ENCODE data around the gene URI1.

Gene URI1

GRCh38 chr19:29992233-29992867 lies 50.3 kb downstream of the URI1 start:
- no peak for TF ChIP-seq CTCF (IDR thresholded peaks at IDR 0.05; ENCODE audit: extremely low read depth, insufficient read depth, missing control alignments)
- in situ Hi-C loops (cut with MboI; ENCODE audit: low pct_unique_long_range_greater_than_20kb, low sequenced_read_pairs, unreplicated experiment), result no loop called here
- DNase-seq (ENCODE audit: low spot score), result no peak

GRCh38 chr19:29999490-29999889 lies 57.5 kb downstream of the URI1 start:
- no peak for DNase-seq (ENCODE audit: low spot score)
- in situ Hi-C loops (cut with MboI; ENCODE audit: low pct_unique_long_range_greater_than_20kb, low sequenced_read_pairs, unreplicated experiment), result no loop called here
- no peak for TF ChIP-seq CTCF (IDR thresholded peaks at IDR 0.05; ENCODE audit: extremely low read depth, insufficient read depth, missing control alignments)

- in situ Hi-C loops (cut with MboI; ENCODE audit: low pct_unique_long_range_greater_than_20kb, low sequenced_read_pairs, unreplicated experiment), result no loop called here
- DNase-seq (ENCODE audit: low spot score), result no peak
- TF ChIP-seq CTCF (IDR thresholded peaks at IDR 0.05; ENCODE audit: extremely low read depth, insufficient read depth, missing control alignments), result no peak
Observed at GRCh38 chr19:30000862-30001261, 58.8 kb downstream of the URI1 start.

DNA sequence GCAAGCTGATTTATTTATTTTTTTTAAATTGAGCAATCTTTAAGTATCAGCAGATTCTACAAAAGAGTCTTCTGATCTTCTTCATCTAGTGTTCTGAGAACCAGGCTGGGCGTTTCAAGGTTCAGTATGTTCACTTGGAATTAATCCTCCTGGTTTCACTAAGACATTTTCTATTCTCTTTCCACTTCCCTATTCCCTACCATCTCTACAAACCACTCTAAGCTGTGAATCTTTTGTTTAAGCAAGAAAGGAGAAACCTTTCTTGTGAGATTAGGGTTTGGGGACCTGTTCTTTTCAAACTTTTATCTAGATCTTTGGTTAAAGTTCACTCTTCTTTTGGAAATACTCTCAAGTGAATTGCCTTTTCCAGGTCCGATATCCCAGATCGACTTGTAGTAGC lies 59.3 kb downstream of the URI1 start:
- in situ Hi-C loops (cut with MboI; ENCODE audit: low pct_unique_long_range_greater_than_20kb, low sequenced_read_pairs, unreplicated experiment), result no loop called here

GRCh38 chr19:30001791-30002190 lies 59.8 kb downstream of the URI1 start:
- in situ Hi-C loops (cut with MboI; ENCODE audit: low pct_unique_long_range_greater_than_20kb, low sequenced_read_pairs, unreplicated experiment), result no loop called here
- no peak for DNase-seq (ENCODE audit: low spot score)
- TF ChIP-seq CTCF (IDR thresholded peaks at IDR 0.05; ENCODE audit: extremely low read depth, insufficient read depth, missing control alignments), result no peak

More for the DNA sequence above, 59.3 kb downstream of the URI1 start:
- no peak for TF ChIP-seq CTCF (IDR thresholded peaks at IDR 0.05; ENCODE audit: extremely low read depth, insufficient read depth, missing control alignments)
- DNase-seq (ENCODE audit: low spot score), result no peak

GRCh38 chr19:30003866-30004265 lies 61.8 kb downstream of the URI1 start:
- in situ Hi-C loops (cut with MboI; ENCODE audit: low pct_unique_long_range_greater_than_20kb, low sequenced_read_pairs, unreplicated experiment), result no loop called here
- DNase-seq (ENCODE audit: low spot score), result no peak
- TF ChIP-seq CTCF (IDR thresholded peaks at IDR 0.05; ENCODE audit: extremely low read depth, insufficient read depth, missing control alignments), result no peak

Measured in GM13977 (cell line).